ENCODE results near the gene COL5A1.

The COL5A1 gene

GRCh38 chr9:134867917-134868750 lies 226.5 kb downstream of the COL5A1 start:
- no peak overlapping the region for H3K27ac ChIP-seq
- TF ChIP-seq Cebpa-rat (IDR thresholded peaks at IDR 0.05) = no peak
- H3K4me2 ChIP-seq = peak overlapping the region; percentile 78; the same call in 1 of the 2 replicates
- H3K4me1 ChIP-seq = peaks cover 31% of the 10 kb centered on the region
- no peaks in the 10 kb centered on the region for H3K27me3 ChIP-seq
- H3K9ac ChIP-seq = no peak overlapping the region
- H4K20me1 ChIP-seq = no peaks in the 10 kb centered on the region
- no peaks in the 10 kb centered on the region for H3K36me3 ChIP-seq
- H3K4me3 ChIP-seq = no peak overlapping the region
- H3K9me3 ChIP-seq = peaks cover 11% of the 10 kb centered on the region; the same call in 1 of the 2 replicates

DNA sequence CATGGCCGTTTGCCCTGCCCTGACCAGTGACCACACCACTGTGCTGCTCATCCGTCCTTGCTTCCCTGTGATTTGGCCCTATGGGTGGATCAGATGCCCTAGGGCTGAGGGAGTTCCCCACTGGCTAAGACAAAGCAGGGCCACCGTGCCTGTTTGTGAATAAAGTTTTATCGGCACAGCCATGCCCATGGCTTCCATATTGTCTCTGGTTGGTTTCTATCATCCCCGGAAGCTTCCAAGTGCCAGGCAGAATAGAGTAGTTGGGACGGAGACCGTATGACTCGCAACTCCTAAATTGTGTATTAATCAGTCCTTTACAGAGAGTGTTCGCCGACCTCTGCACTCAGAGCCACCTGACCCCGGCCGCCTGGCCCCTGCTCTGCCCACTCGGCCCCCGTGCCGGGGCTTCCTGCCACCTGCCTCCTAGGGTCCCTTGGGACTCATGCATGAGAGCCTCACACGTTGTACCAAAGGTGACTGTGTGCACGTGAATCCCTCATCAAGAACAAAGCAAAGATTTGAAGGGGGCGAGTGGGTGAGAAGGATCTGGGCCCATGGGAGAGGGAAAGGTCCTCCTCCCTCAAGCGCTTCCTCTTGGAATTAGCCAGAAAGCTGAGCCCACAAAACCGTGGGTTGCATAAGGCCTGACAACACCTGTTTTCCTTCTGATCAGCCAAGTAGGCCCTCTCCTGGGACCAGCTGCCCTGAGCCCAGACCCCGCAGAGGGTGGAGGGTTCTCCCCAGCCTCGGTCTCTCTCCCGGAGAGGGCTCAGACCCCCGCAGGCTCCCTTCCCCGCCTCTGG lies 227.3 kb downstream of the COL5A1 start:
- H3K9me3 ChIP-seq = peaks cover 18% of the 10 kb centered on the region; the same call in 1 of the 2 replicates
- peaks cover 31% of the 10 kb centered on the region for H3K4me1 ChIP-seq
- no peak for TF ChIP-seq Cebpa-rat (IDR thresholded peaks at IDR 0.05)
- 0 out of 2 replicates have a peak overlapping the region, but pooled peaks have one; percentile 13 for H3K27ac ChIP-seq
- no peak overlapping the region for H3K4me3 ChIP-seq
- H3K36me3 ChIP-seq = no peaks in the 10 kb centered on the region
- no peak overlapping the region for H3K9ac ChIP-seq
- no peaks in the 10 kb centered on the region for H3K27me3 ChIP-seq
- no peaks in the 10 kb centered on the region for H4K20me1 ChIP-seq
- H3K4me2 ChIP-seq = peak overlapping the region; percentile 78

DNA sequence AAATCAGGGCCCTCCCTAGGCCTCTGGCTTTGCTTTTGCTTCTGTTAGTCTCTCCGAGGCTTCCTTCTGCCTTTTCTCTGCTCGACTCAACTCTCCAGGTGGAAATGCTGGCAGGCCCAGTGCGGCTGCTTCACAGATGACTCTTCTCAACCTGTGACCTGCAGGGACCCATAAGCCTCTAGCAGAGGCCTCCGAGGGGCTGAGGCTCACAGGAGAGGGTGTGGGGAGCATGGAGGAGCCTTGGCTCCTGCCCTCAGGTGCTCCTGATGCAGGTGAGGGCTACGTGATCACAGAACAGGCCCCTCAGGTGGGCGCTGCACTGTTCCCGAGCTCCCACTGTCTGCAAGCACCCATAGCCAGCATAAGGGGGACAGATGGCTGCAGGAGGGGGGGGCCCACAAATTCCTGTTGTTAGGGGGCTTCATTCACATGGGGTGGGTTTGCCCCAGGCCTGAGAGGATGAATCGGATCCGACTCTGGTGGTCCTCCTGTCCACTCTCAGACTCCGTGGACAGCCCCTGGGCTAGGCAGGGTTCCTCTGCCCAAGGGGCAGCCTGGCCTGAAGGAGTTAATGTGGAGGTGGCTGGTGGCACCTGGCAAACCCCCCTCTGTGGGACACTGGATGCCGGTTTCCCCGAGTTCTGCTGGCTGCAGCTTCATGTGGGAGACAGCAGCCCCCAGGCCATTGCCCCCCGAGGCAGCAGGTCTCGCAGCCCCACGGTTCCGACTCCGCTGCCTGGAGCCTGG lies 228.1 kb downstream of the COL5A1 start:
- no peaks in the 10 kb centered on the region for H3K27me3 ChIP-seq
- H4K20me1 ChIP-seq = no peaks in the 10 kb centered on the region
- no peak overlapping the region for H3K9ac ChIP-seq
- H3K9me3 ChIP-seq = peaks cover 19% of the 10 kb centered on the region; the same call in 1 of the 2 replicates
- TF ChIP-seq Cebpa-rat (IDR thresholded peaks at IDR 0.05) = no peak
- H3K27ac ChIP-seq = 0 out of 2 replicates have a peak overlapping the region, but pooled peaks have one; percentile 13
- H3K4me2 ChIP-seq = peak overlapping the region; percentile 78
- H3K4me3 ChIP-seq = no peak overlapping the region
- peaks cover 31% of the 10 kb centered on the region for H3K4me1 ChIP-seq
- no peaks in the 10 kb centered on the region for H3K36me3 ChIP-seq

GRCh38 chr9:134870301-134870694 lies 228.7 kb downstream of the COL5A1 start:
- peaks cover 19% of the 10 kb centered on the region; the same call in 1 of the 2 replicates for H3K9me3 ChIP-seq
- no peaks in the 10 kb centered on the region for H3K36me3 ChIP-seq
- no peak for TF ChIP-seq Cebpa-rat (IDR thresholded peaks at IDR 0.05)
- H3K27ac ChIP-seq = no peak overlapping the region
- H4K20me1 ChIP-seq = no peaks in the 10 kb centered on the region
- H3K9ac ChIP-seq = no peak overlapping the region
- H3K4me2 ChIP-seq = no peak overlapping the region; the same call in 1 of the 2 replicates
- no peaks in the 10 kb centered on the region for H3K27me3 ChIP-seq
- no peak overlapping the region for H3K4me3 ChIP-seq
- H3K4me1 ChIP-seq = peaks cover 35% of the 10 kb centered on the region

GRCh38 chr9:134870746-134871662 lies 229.4 kb downstream of the COL5A1 start:
- no peaks in the 10 kb centered on the region for H4K20me1 ChIP-seq
- no peak for TF ChIP-seq Cebpa-rat (IDR thresholded peaks at IDR 0.05)
- H3K9ac ChIP-seq = no peak overlapping the region
- no peak overlapping the region for H3K27ac ChIP-seq
- H3K27me3 ChIP-seq = no peaks in the 10 kb centered on the region
- no peak overlapping the region for H3K4me3 ChIP-seq
- no peaks in the 10 kb centered on the region for H3K36me3 ChIP-seq
- peaks cover 39% of the 10 kb centered on the region for H3K4me1 ChIP-seq
- H3K4me2 ChIP-seq = peak overlapping the region; percentile 25; the same call in 1 of the 2 replicates
- peaks cover 19% of the 10 kb centered on the region; the same call in 1 of the 2 replicates for H3K9me3 ChIP-seq

GRCh38 chr9:134871697-134872340 lies 230.2 kb downstream of the COL5A1 start:
- no peak overlapping the region for H3K27ac ChIP-seq
- H3K27me3 ChIP-seq = no peaks in the 10 kb centered on the region
- peak overlapping the region; percentile 25; the same call in 1 of the 2 replicates for H3K4me2 ChIP-seq
- H4K20me1 ChIP-seq = no peaks in the 10 kb centered on the region
- H3K9ac ChIP-seq = no peak overlapping the region
- peaks cover 39% of the 10 kb centered on the region for H3K4me1 ChIP-seq
- no peaks in the 10 kb centered on the region for H3K36me3 ChIP-seq
- no peak for TF ChIP-seq Cebpa-rat (IDR thresholded peaks at IDR 0.05)
- H3K4me3 ChIP-seq = no peak overlapping the region
- H3K9me3 ChIP-seq = peaks cover 19% of the 10 kb centered on the region; the same call in 1 of the 2 replicates

- peaks cover 39% of the 10 kb centered on the region for H3K4me1 ChIP-seq
- H3K9ac ChIP-seq = no peak overlapping the region
- peaks cover 19% of the 10 kb centered on the region; the same call in 1 of the 2 replicates for H3K9me3 ChIP-seq
- no peak overlapping the region for H3K27ac ChIP-seq
- H3K27me3 ChIP-seq = no peaks in the 10 kb centered on the region
- no peak overlapping the region for H3K4me3 ChIP-seq
- H4K20me1 ChIP-seq = no peaks in the 10 kb centered on the region
- no peak overlapping the region for H3K4me2 ChIP-seq
- TF ChIP-seq Cebpa-rat (IDR thresholded peaks at IDR 0.05) = no peak
- H3K36me3 ChIP-seq = no peaks in the 10 kb centered on the region
Observed at GRCh38 chr9:134872482-134873231, 231.1 kb downstream of the COL5A1 start.

DNA sequence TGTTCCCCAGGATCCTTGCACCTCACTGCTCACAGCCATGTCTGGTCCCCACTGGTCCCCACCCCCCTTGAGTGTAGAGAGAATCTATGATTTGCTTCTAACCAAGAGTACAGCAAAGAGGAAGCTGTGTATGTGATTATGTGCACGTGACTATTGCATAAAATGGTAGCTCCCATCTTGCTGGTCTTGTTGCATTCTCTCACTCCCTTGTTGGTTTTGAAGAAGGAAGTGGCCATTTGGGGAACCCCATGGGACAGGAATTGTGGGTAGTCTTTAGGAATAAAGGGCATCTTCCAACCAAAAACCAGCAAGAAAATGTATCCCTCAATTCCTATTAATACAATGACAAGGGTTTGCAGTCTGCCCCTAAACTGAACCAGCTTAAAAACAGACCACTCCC lies 233.8 kb downstream of the COL5A1 start:
- TF ChIP-seq Cebpa-rat (IDR thresholded peaks at IDR 0.05) = no peak
- peaks cover 20% of the 10 kb centered on the region for H3K4me1 ChIP-seq
- no peaks in the 10 kb centered on the region for H3K27me3 ChIP-seq
- H3K9ac ChIP-seq = no peak overlapping the region
- no peaks in the 10 kb centered on the region for H4K20me1 ChIP-seq
- no peak overlapping the region for H3K4me3 ChIP-seq
- H3K27ac ChIP-seq = no peak overlapping the region
- H3K9me3 ChIP-seq = peaks cover 19% of the 10 kb centered on the region; the same call in 1 of the 2 replicates
- H3K4me2 ChIP-seq = peak overlapping the region; percentile 33
- no peaks in the 10 kb centered on the region for H3K36me3 ChIP-seq
